Mucosa of descending colon (tissue), 3 donors: ENCODE measurements around the gene SND1. TPM values are rescaled to one million over a fixed set of nuclear protein-coding genes. Genes with fewer than 3 reads are reported as not detected.

Experiments used
- ATAC-seq: fragments of 200-7000 bp; cut with Tn5 transposase; one replicate; pipeline ENCODE4 v1.9.1; 2020; ENCODE audit warnings: mild to moderate bottlenecking, moderate library complexity
- DNase-seq, 3 donors: peaks; one replicate each; pipeline ENCODE4 v3.0.0-alpha.2; 2020
- H3K36me3 ChIP-seq: fragments of 200-600 bp; one replicate; pipeline ENCODE4 v1.8.0; 2021; ENCODE audit warnings: low read depth, mild to moderate bottlenecking
- H3K4me1 ChIP-seq: fragments of 200-600 bp; one replicate; pipeline ENCODE4 v1.8.0; 2021; ENCODE audit warnings: low read depth, mild to moderate bottlenecking
- H3K4me3 ChIP-seq: fragments of 200-600 bp; one replicate; pipeline ENCODE4 v1.8.0; 2021; ENCODE audit warnings: mild to moderate bottlenecking
- H3K9me3 ChIP-seq: fragments of 200-600 bp; one replicate; pipeline ENCODE4 v1.8.0; 2021; ENCODE audit warnings: mild to moderate bottlenecking
- CTCF ChIP-seq: fragments of 200-600 bp; IDR thresholded peaks from one replicate; pipeline ENCODE4 v1.8.0; 2022; ENCODE audit warnings: antibody characterized with exemption, mild to moderate bottlenecking
- intact Hi-C, 2 donors: fragments of 100-400 bp; cut with DNase I in 1 of 2; cut with micrococcal nuclease in 1 of 2; formaldehyde crosslinking; loops; one replicate each; pipeline versions ENCODE4 v1.11.0 to v1.11.1; 2022; cut with DNase I, micrococcal nuclease
- total RNA-seq, 3 donors: library from RNA; stranded (reverse); fragmentation: NEBNext Ultra II Directional in 2 of 3; extraction: Animal tissue kit (Norgen Biotek cat#: 25700) in 2 of 3; gene quantifications; one replicate each; pipeline versions ENCODE4 v1.2.1 to v1.2.4, GENCODE V29; 2021 to 2023
- donor health status: DM: no; HTN: no; CAD: no; lungs with moderate emphysema.
- donor health status: DM: no; HTN: no; CAD: no.
- donor health status: DM: no; HTN: yes; CAD: no.

SND1 gene
- total RNA-seq, 3 donors from 2014 or later, result 99.0 to 131 (median 106) TPM

- no peak for TF ChIP-seq CTCF
- H3K4me3 ChIP-seq, result no peak overlapping the region
- no peak for DNase-seq
- no peaks in the 10 kb centered on the region for H3K36me3 ChIP-seq
- no peak for ATAC-seq
- no peaks in the 10 kb centered on the region for H3K9me3 ChIP-seq
- H3K4me1 ChIP-seq, result no peaks in the 10 kb centered on the region
- intact Hi-C loops, result no loop called here
Measured at GRCh38 chr7:127993317-127993716, 341.3 kb downstream of the SND1 start.

GRCh38 chr7:127993987-127994386 lies 342.0 kb downstream of the SND1 start:
- intact Hi-C loops, result no loop called here
- ATAC-seq, result no peak
- H3K4me1 ChIP-seq, result no peaks in the 10 kb centered on the region
- no peaks in the 10 kb centered on the region for H3K9me3 ChIP-seq
- no peak overlapping the region for H3K4me3 ChIP-seq
- no peak for DNase-seq
- TF ChIP-seq CTCF, result no peak
- H3K36me3 ChIP-seq, result no peaks in the 10 kb centered on the region

DNA sequence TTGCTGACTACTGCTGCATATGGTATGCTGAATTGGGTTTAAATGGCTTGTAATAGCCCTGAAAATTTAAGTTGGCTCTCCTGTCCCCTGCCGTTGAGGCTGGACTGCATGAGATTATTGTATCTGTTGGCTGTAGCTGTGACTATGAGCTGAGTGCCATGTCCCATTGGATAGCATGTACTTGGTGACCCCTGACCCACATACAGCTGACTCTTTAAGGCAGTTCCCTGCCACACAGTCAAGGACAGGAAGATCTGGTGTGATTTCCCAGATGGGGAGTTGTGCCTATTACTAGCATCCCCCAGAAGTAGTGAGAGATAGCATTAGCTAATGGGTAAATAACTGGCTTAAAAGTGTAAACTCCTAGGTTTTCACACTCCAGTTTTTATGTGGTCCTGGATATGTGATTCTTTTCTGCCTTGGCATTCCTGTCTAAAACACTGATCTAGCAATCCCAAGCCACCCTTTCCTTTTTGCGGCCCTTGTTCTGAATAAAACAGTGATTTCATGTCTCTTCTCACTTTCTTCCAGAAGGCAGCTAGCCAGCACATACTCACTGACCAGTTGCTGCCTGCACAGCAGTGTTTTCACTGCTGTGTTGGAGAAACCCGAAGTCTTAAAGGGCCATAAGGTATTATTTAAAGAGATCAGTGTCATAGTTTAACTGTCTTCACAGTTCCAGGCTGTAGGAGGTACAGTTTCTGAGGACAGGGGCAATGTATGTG lies 343.3 kb downstream of the SND1 start:
- TF ChIP-seq CTCF, result no peak
- ATAC-seq (no peak), DNase-seq (no peak)
- Histone ChIP-seq H3K4me1 (no peaks in the 10 kb centered on the region), H3K36me3 (no peaks in the 10 kb centered on the region), H3K4me3 (no peak overlapping the region), H3K9me3 (no peaks in the 10 kb centered on the region)
- intact Hi-C loops, result no loop called here

- Histone ChIP-seq H3K4me3 (no peak overlapping the region), H3K36me3 (no peaks in the 10 kb centered on the region), H3K9me3 (no peaks in the 10 kb centered on the region), H3K4me1 (no peaks in the 10 kb centered on the region)
- TF ChIP-seq CTCF, result no peak
- DNase-seq (no peak), ATAC-seq (no peak)
- intact Hi-C loops, result no loop called here
Measured at GRCh38 chr7:127995881-127996215, 343.9 kb downstream of the SND1 start.

- DNase-seq (no peak), ATAC-seq (no peak)
- no peaks in the 10 kb centered on the region for H3K36me3 ChIP-seq
- TF ChIP-seq CTCF, result no peak
- H3K9me3 ChIP-seq, result no peaks in the 10 kb centered on the region
- H3K4me3 ChIP-seq, result no peak overlapping the region
- H3K4me1 ChIP-seq, result no peaks in the 10 kb centered on the region
- intact Hi-C loops, result no loop called here
Measured at GRCh38 chr7:127996253-127997071, 344.5 kb downstream of the SND1 start.
